ENCODE data around the gene VENTX.

Gene VENTX

DNA sequence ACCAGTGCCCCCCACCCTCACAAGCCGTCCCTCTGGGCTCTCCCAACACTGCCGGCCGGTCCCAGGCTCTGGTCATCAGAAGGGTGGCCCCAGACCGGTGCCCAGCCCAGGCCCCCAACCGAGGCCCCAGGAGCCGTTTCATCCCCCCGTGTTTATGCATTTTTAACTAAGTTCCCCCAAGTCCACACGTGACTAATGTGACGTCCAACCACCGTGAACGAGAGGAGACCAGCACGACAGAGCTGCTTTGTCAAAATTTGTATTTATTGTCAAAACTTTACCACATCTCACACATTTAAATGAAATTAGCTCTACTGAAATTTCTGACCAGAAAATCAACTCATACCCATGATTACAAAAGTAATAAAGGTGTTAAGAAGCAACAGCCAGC is 8.6 kb downstream of the VENTX start:
- Histone ChIP-seq H3K27ac (ENCODE audit: insufficient read depth, low read length, poor library complexity, severe bottlenecking) (no peak overlapping the region), H3K27me3 (replicated peaks; ENCODE audit: control insufficient read depth, insufficient read depth, low read length, poor library complexity, severe bottlenecking) (peaks cover 12% of the 10 kb centered on the region), H3K4me3 (ENCODE audit: insufficient read depth, low read depth, low read length, poor library complexity, severe bottlenecking) (no peak overlapping the region), H3K36me3 (ENCODE audit: control insufficient read depth, insufficient read depth, low read length) (no peaks in the 10 kb centered on the region), H3K9me3 (ENCODE audit: control insufficient read depth, low read length) (no peaks in the 10 kb centered on the region), H3K4me1 (ENCODE audit: control insufficient read depth, insufficient read depth, low read length, poor library complexity, severe bottlenecking) (peaks cover 6% of the 10 kb centered on the region)
- no peak for DNase-seq

DNA sequence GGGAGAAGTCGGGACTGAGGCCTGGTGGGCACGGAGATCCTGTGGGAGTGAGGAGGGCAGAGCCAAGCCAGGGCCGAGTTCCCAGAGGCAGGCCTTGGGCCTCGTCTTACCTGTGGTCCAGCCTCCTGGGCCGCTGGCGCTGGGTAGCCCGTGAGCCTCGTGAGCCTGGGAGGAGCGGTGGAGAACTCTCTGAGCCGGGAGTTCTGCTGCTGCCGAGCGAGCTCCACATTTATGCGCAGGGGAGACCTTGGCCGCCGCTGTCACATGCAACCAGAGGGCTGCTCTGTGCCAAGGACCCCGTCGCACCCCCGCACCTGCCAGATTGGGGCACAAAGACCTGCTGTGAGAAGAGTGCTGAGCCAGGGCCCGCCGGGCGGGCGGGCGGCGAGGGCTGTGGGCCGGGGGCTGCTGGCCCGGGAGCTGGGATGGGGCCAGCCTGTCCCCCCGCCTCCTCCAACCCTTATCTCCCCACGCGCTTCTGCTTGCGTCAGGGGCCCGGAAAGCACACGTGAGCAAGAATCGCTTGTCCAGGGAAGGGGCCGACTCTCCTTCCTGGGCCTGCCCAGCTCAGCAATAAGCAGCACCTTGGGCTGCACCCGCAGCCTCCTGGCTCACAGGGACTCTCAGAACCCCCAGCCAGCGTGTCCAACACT is 10.2 kb downstream of the VENTX start:
- no peaks in the 10 kb centered on the region for H3K9me3 ChIP-seq (ENCODE audit: control insufficient read depth, low read length)
- peaks cover 2% of the 10 kb centered on the region for H3K27me3 ChIP-seq (replicated peaks; ENCODE audit: control insufficient read depth, insufficient read depth, low read length, poor library complexity, severe bottlenecking)
- no peak overlapping the region for H3K27ac ChIP-seq (ENCODE audit: insufficient read depth, low read length, poor library complexity, severe bottlenecking)
- DNase-seq, result no peak
- no peaks in the 10 kb centered on the region for H3K4me1 ChIP-seq (ENCODE audit: control insufficient read depth, insufficient read depth, low read length, poor library complexity, severe bottlenecking)
- H3K36me3 ChIP-seq (ENCODE audit: control insufficient read depth, insufficient read depth, low read length), result no peaks in the 10 kb centered on the region
- H3K4me3 ChIP-seq (ENCODE audit: insufficient read depth, low read depth, low read length, poor library complexity, severe bottlenecking), result no peak overlapping the region

DNA sequence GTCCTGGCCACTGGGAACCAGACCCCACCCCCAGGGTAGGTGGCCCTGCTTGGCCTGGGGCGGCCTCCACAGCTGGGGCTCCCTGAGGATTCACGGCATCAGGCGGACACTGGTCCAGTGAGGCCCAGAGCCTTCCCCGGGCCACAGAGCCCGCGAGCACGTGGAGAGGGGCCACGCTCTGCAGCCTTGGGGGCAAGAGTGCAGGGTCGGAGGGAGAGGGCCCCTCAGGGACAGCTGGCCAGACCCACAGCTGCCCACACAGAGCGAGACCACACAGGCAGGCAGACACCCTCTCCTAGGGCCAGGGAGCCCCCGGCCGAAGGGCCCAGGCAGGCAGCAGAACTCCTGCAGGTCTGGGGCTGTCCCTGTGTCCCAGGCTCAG is 10.7 kb downstream of the VENTX start:
- no peaks in the 10 kb centered on the region for H3K27me3 ChIP-seq (replicated peaks; ENCODE audit: control insufficient read depth, insufficient read depth, low read length, poor library complexity, severe bottlenecking)
- H3K9me3 ChIP-seq (ENCODE audit: control insufficient read depth, low read length), result no peaks in the 10 kb centered on the region
- no peaks in the 10 kb centered on the region for H3K36me3 ChIP-seq (ENCODE audit: control insufficient read depth, insufficient read depth, low read length)
- H3K4me3 ChIP-seq (ENCODE audit: insufficient read depth, low read depth, low read length, poor library complexity, severe bottlenecking), result no peak overlapping the region
- H3K4me1 ChIP-seq (ENCODE audit: control insufficient read depth, insufficient read depth, low read length, poor library complexity, severe bottlenecking), result no peaks in the 10 kb centered on the region
- DNase-seq, result no peak
- H3K27ac ChIP-seq (ENCODE audit: insufficient read depth, low read length, poor library complexity, severe bottlenecking), result no peak overlapping the region

DNA sequence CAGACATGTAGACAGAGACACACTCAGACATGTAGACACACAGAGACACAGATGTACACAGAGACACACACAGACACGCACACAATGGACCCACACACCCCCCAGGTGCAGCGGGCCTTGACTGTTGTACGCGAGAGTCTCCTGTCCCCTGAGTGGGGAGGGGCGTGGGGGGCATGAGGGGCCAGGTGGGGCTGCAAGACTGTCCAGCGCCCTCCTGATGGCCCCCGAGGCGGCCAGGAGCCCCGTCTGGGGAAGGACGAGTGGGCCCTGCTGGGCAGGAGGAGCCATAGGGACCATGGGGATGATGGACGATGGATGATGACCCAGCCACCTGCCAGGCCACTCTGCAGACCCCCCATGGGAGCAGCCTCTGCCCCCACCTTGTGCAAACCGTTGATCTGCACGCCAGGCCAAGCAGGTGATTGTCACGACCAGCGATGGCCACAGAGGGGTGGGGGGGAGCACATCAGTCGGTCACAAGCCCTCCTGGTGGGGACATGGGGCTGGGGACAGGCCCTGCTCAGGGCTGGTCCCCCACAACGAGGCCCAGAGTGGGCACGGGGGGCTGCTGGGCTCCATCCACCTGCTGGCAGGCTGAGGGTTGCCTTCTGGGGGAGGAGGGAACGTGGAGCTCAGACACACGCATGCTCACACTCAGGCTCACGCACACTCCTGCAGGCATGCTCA is 11.6 kb downstream of the VENTX start:
- Histone ChIP-seq H3K27me3 (replicated peaks; ENCODE audit: control insufficient read depth, insufficient read depth, low read length, poor library complexity, severe bottlenecking) (no peaks in the 10 kb centered on the region), H3K27ac (ENCODE audit: insufficient read depth, low read length, poor library complexity, severe bottlenecking) (no peak overlapping the region), H3K36me3 (ENCODE audit: control insufficient read depth, insufficient read depth, low read length) (no peaks in the 10 kb centered on the region), H3K4me1 (ENCODE audit: control insufficient read depth, insufficient read depth, low read length, poor library complexity, severe bottlenecking) (no peaks in the 10 kb centered on the region), H3K4me3 (ENCODE audit: insufficient read depth, low read depth, low read length, poor library complexity, severe bottlenecking) (no peak overlapping the region), H3K9me3 (ENCODE audit: control insufficient read depth, low read length) (no peaks in the 10 kb centered on the region)
- DNase-seq, result no peak

DNA sequence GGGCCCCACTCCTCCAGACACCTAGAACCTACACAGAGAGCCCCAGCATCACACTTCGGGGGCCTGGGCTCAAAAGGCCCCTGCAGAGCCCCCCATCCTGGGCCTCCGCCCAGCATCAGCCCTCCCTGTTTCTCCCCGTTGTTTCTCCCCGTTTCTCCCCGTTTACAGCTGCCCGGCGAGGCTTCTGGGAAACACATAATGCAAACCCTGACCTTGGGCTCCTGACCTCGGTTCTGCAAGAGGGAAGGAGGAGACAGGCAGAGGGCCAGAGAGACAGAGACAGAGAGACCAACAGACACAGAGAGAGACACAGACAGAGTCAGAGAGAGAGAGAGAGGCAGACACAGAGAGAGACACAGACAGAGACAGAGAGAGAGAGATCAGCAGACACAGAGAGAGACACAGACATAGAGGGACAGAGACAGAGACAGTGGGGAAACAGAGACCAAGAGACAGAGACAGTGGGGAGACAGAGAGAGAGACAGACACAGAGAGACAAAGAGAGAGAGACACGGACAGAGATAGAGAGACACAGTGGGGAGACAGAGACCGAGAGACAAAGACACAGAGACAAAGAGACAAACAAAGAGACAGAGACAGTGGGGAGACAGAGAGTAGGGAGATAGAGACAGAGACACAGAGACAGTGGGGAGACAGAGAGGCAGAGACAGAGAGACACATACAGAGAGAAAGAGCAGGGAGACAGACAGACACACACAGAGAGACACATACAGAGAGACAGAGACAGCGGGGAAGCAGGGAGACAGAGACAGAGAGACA is 12.5 kb downstream of the VENTX start:
- no peaks in the 10 kb centered on the region for H3K9me3 ChIP-seq (ENCODE audit: control insufficient read depth, low read length)
- no peak for DNase-seq
- H3K27me3 ChIP-seq (replicated peaks; ENCODE audit: control insufficient read depth, insufficient read depth, low read length, poor library complexity, severe bottlenecking), result no peaks in the 10 kb centered on the region
- no peak overlapping the region for H3K4me3 ChIP-seq (ENCODE audit: insufficient read depth, low read depth, low read length, poor library complexity, severe bottlenecking)
- H3K27ac ChIP-seq (ENCODE audit: insufficient read depth, low read length, poor library complexity, severe bottlenecking), result no peak overlapping the region
- no peaks in the 10 kb centered on the region for H3K36me3 ChIP-seq (ENCODE audit: control insufficient read depth, insufficient read depth, low read length)
- no peaks in the 10 kb centered on the region for H3K4me1 ChIP-seq (ENCODE audit: control insufficient read depth, insufficient read depth, low read length, poor library complexity, severe bottlenecking)

DNA sequence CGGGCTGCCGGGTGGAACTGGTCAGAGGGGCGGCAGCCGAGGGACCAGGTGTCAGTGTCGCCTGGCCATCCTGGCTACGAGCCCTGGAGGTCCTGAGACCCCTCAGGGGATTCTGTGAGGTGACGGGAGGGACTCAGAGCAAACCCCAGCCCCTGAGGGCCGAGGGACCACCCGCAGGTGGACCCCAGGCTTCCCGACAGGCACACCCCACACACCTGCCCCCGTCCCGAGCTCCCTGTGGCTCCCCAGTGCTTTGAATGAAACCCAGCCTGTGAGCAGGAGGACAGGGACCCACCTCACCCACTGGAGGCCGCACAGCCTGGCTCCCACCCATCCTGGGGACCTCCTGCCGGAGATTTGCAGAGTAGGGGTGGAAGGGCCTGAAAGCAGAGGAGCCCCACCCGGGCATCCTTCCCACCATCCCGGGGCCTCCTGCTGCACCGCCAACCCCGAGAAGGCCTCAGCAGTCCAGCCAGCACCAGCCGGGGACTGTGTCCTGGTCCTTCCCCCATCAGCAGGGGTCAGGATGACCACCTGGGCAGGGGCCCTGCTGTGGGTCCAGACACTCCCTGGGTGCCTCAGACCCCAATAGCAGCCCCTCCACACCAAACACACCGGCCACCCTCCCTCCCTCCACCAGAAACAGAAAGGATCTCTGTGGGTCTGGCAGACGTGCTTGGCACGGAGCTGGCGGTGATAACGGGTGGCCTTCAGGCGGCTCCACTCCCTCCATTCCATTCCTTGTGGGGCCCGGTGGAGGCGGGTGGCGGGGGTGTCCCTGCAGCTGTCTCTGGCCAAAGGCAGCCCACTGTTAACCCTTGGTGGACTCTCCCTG is 13.9 kb downstream of the VENTX start:
- Histone ChIP-seq H3K9me3 (ENCODE audit: control insufficient read depth, low read length) (no peaks in the 10 kb centered on the region), H3K4me3 (ENCODE audit: insufficient read depth, low read depth, low read length, poor library complexity, severe bottlenecking) (no peak overlapping the region), H3K27ac (ENCODE audit: insufficient read depth, low read length, poor library complexity, severe bottlenecking) (no peak overlapping the region), H3K27me3 (replicated peaks; ENCODE audit: control insufficient read depth, insufficient read depth, low read length, poor library complexity, severe bottlenecking) (no peaks in the 10 kb centered on the region), H3K36me3 (ENCODE audit: control insufficient read depth, insufficient read depth, low read length) (no peaks in the 10 kb centered on the region), H3K4me1 (ENCODE audit: control insufficient read depth, insufficient read depth, low read length, poor library complexity, severe bottlenecking) (no peaks in the 10 kb centered on the region)
- no peak for DNase-seq

DNA sequence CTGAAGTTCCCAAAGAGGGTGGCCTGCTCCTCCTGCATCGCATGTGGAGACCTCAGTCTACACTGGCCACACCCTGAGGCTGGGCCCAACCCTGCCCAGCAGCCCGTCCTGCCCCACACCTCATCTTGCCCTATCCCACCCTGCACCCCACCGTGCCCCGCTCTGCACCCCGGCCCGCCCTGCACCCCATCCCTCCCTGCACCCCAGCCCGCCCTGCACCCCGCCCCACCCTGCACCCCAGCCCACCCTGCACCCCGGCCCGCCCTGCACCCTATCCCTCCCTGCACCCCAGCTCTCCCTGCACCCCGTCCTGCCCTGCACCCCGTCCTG is 14.5 kb downstream of the VENTX start:
- Histone ChIP-seq H3K27ac (ENCODE audit: insufficient read depth, low read length, poor library complexity, severe bottlenecking) (no peak overlapping the region), H3K36me3 (ENCODE audit: control insufficient read depth, insufficient read depth, low read length) (no peaks in the 10 kb centered on the region), H3K4me3 (ENCODE audit: insufficient read depth, low read depth, low read length, poor library complexity, severe bottlenecking) (no peak overlapping the region), H3K27me3 (replicated peaks; ENCODE audit: control insufficient read depth, insufficient read depth, low read length, poor library complexity, severe bottlenecking) (no peaks in the 10 kb centered on the region), H3K9me3 (ENCODE audit: control insufficient read depth, low read length) (no peaks in the 10 kb centered on the region), H3K4me1 (ENCODE audit: control insufficient read depth, insufficient read depth, low read length, poor library complexity, severe bottlenecking) (peaks cover 2% of the 10 kb centered on the region)
- DNase-seq, result no peak

DNA sequence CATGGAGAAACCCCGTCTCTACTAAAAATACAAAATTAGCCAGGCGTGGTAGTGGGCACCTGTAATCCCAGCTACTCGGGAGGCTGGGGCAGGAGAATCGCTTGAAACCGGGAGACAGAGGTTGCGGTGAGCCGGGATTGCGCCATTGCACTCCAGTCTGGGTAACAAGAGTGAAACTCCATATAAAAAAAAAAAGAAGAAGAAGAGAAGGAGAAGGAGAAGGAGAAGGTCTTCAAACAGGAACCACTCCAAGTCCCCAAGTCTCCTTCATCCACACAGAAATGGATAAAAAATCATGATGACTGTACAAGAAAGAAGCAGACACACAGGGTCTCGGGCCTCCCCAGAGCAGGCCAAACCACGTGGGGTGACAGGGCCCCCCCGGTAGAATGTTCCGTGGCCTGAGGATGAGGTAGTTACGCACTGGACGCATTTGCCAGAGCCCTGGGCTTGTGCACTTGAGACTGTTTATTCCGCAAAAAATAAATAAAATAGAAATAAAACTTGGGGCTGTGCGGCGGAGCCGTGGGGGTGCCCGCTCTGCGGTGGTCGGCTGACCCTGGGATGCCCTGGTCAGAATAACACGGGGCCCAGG is 15.8 kb downstream of the VENTX start:
- no peak for DNase-seq
- H3K36me3 ChIP-seq (ENCODE audit: control insufficient read depth, insufficient read depth, low read length), result no peaks in the 10 kb centered on the region
- H3K4me3 ChIP-seq (ENCODE audit: insufficient read depth, low read depth, low read length, poor library complexity, severe bottlenecking), result no peak overlapping the region
- H3K27ac ChIP-seq (ENCODE audit: insufficient read depth, low read length, poor library complexity, severe bottlenecking), result no peak overlapping the region
- H3K9me3 ChIP-seq (ENCODE audit: control insufficient read depth, low read length), result no peaks in the 10 kb centered on the region
- no peaks in the 10 kb centered on the region for H3K27me3 ChIP-seq (replicated peaks; ENCODE audit: control insufficient read depth, insufficient read depth, low read length, poor library complexity, severe bottlenecking)
- H3K4me1 ChIP-seq (ENCODE audit: control insufficient read depth, insufficient read depth, low read length, poor library complexity, severe bottlenecking), result peaks cover 15% of the 10 kb centered on the region

DNA sequence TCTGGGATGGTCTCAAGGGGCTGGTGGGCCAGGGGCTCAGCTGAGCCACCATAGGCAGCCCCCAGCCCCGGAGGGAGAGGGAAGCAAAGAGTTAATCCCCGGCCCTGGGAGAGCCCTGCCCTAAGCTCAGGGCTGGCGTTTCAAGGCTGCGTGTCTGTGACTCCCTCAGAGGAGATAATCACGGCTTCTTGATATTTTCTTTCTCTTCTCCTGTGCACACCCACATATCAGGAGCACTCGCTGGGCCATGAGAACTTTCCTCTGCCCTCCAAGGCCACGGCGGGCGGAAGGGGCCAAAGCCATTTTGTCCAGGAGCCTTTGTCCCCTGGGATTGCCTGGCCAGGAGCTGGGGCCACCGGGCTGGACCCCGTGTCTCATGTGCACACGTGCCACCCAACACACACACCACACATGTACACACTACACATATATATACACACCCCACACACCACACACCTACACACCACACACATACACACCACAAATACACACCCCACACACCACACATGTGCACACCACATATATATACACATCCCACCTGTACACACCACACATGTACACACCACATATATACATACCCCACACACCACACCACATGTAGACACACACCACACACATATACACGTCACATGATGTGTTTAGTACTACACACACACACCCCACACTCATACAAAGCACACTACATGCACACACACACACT is 16.9 kb downstream of the VENTX start:
- H3K36me3 ChIP-seq (ENCODE audit: control insufficient read depth, insufficient read depth, low read length), result no peaks in the 10 kb centered on the region
- peaks cover 26% of the 10 kb centered on the region for H3K4me1 ChIP-seq (ENCODE audit: control insufficient read depth, insufficient read depth, low read length, poor library complexity, severe bottlenecking)
- H3K9me3 ChIP-seq (ENCODE audit: control insufficient read depth, low read length), result no peaks in the 10 kb centered on the region
- H3K27me3 ChIP-seq (replicated peaks; ENCODE audit: control insufficient read depth, insufficient read depth, low read length, poor library complexity, severe bottlenecking), result no peaks in the 10 kb centered on the region
- no peak overlapping the region for H3K27ac ChIP-seq (ENCODE audit: insufficient read depth, low read length, poor library complexity, severe bottlenecking)
- no peak for DNase-seq
- no peak overlapping the region for H3K4me3 ChIP-seq (ENCODE audit: insufficient read depth, low read depth, low read length, poor library complexity, severe bottlenecking)

Measured in effector memory CD4-positive, alpha-beta T cell (primary cell).